ENCODE results near the gene NOX4. TPM values are rescaled to one million over a fixed set of nuclear protein-coding genes. Genes with fewer than 3 reads are reported as not detected.

Gene NOX4
- total RNA-seq, 1 experiment from 2014 or later, result not detected

- no peaks in the 10 kb centered on the region for H3K79me2 ChIP-seq (ENCODE audit: low read depth)
- no peaks in the 10 kb centered on the region for H3K9me3 ChIP-seq (ENCODE audit: insufficient read depth, low read depth)
- no peaks in the 10 kb centered on the region for H3K36me3 ChIP-seq (ENCODE audit: low read depth)
- no peaks in the 10 kb centered on the region for H3K4me1 ChIP-seq (replicated peaks; ENCODE audit: insufficient read depth)
- no peak overlapping the region for H3K4me3 ChIP-seq
- H3F3A ChIP-seq (ENCODE audit: insufficient read depth, low read depth), result no peaks in the 10 kb centered on the region
- TF ChIP-seq CTCF (conservative IDR thresholded peaks at IDR 0.05) (no peak), EZH2 (IDR thresholded peaks at IDR 0.05; ENCODE audit: low read depth) (no peak)
- no peaks in the 10 kb centered on the region for H4K20me1 ChIP-seq (ENCODE audit: insufficient read depth)
- no peak for DNase-seq
- ChIA-PET POLR2A (ENCODE audit: unreplicated experiment) (no interaction called here), CTCF (no interaction called here)
- no peak overlapping the region for H3K27ac ChIP-seq
- no peak overlapping the region for H3K4me2 ChIP-seq
- intact Hi-C loops (cut with micrococcal nuclease; ENCODE audit: unreplicated experiment), result no loop called here
- BruUV-seq (replicated peaks), result no TSS peak
- H3K27me3 ChIP-seq (ENCODE audit: insufficient read depth, low read depth), result no peaks in the 10 kb centered on the region
- H3K9me2 ChIP-seq (ENCODE audit: insufficient read depth), result no peaks in the 10 kb centered on the region
- H2AFZ ChIP-seq, result no peak overlapping the region
Observed at GRCh38 chr11:89508544-89508943, 17.4 kb upstream of the NOX4 start.

GRCh38 chr11:89504270-89504669, 13.1 kb upstream of the NOX4 start:
- Histone ChIP-seq H4K20me1 (ENCODE audit: insufficient read depth) (no peaks in the 10 kb centered on the region), H3K36me3 (ENCODE audit: low read depth) (no peaks in the 10 kb centered on the region), H3K27me3 (ENCODE audit: insufficient read depth, low read depth) (no peaks in the 10 kb centered on the region), H3K27ac (no peak overlapping the region), H3K9me2 (ENCODE audit: insufficient read depth) (no peaks in the 10 kb centered on the region), H2AFZ (no peak overlapping the region), H3K4me2 (no peak overlapping the region), H3F3A (ENCODE audit: insufficient read depth, low read depth) (no peaks in the 10 kb centered on the region), H3K9me3 (ENCODE audit: insufficient read depth, low read depth) (no peaks in the 10 kb centered on the region), H3K4me3 (no peak overlapping the region), H3K4me1 (replicated peaks; ENCODE audit: insufficient read depth) (no peaks in the 10 kb centered on the region), H3K79me2 (ENCODE audit: low read depth) (no peaks in the 10 kb centered on the region)
- intact Hi-C loops (cut with micrococcal nuclease; ENCODE audit: unreplicated experiment), result no loop called here
- no peak for DNase-seq
- POLR2A ChIA-PET (ENCODE audit: unreplicated experiment), result no interaction called here
- no peak for TF ChIP-seq EZH2 (IDR thresholded peaks at IDR 0.05; ENCODE audit: low read depth)
- no peak for TF ChIP-seq CTCF (conservative IDR thresholded peaks at IDR 0.05)
- BruUV-seq (replicated peaks), result no TSS peak
- CTCF ChIA-PET, result no interaction called here

- Histone ChIP-seq H3K27ac (no peak overlapping the region), H3K9me2 (ENCODE audit: insufficient read depth) (no peaks in the 10 kb centered on the region), H3K36me3 (ENCODE audit: low read depth) (no peaks in the 10 kb centered on the region), H3K4me3 (no peak overlapping the region), H3K9me3 (ENCODE audit: insufficient read depth, low read depth) (no peaks in the 10 kb centered on the region), H3K79me2 (ENCODE audit: low read depth) (no peaks in the 10 kb centered on the region), H3K27me3 (ENCODE audit: insufficient read depth, low read depth) (no peaks in the 10 kb centered on the region), H3K4me2 (no peak overlapping the region), H3F3A (ENCODE audit: insufficient read depth, low read depth) (no peaks in the 10 kb centered on the region), H3K4me1 (replicated peaks; ENCODE audit: insufficient read depth) (no peaks in the 10 kb centered on the region), H4K20me1 (ENCODE audit: insufficient read depth) (no peaks in the 10 kb centered on the region), H2AFZ (no peak overlapping the region)
- CTCF ChIA-PET, result no interaction called here
- intact Hi-C loops (cut with micrococcal nuclease; ENCODE audit: unreplicated experiment), result no loop called here
- POLR2A ChIA-PET (ENCODE audit: unreplicated experiment), result no interaction called here
- BruUV-seq (replicated peaks), result no TSS peak
- TF ChIP-seq CTCF (conservative IDR thresholded peaks at IDR 0.05), result no peak
- no peak for DNase-seq
Observed at GRCh38 chr11:89503422-89503821, 12.2 kb upstream of the NOX4 start.

Measured in PC-9 (cell line).